ENCODE measurements around the gene RBM47.

The RBM47 gene

DNA sequence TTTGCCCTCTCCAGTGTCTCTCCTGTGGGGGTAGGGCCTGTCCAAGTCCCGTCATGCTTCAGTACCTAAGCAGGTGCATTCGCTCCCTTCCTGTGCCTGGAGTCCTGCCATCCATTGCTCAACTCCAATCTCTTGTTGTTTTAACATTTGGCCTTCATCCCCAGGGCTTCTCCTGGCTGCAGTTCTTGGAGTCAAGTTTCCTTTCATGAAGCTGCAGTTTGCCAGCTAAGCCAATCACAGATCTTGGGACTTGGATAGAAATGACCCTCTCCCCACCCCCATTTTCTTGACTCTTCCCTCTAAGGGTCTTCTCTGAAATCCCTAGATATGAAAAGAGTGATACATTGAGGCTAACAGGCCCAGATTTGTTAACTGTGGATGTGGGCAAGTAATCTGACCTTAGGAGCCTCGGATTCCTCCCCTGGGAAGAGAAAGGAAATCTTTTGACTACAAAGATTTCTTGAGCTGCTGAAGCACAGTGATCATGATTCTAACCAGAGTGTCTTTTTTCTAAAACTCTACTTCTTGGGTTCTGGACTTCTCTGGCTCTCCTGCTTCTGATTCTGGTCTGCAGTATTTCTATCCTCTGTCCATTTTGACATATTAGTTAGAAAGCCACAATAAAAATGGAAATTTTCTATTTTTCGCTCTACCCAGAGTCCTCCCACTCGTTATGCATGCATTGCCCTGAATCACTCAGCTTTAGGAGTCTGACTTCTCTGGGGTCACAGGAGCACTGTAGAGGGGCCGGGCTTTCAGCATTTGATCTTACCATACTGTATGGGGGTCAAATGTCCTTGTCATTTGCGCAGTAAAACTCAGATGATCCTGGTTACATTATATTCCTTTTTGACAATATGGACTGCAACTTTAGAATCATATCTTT lies 233.5 kb downstream of the RBM47 start (continued):
- TF ChIP-seq, protein P1, sequence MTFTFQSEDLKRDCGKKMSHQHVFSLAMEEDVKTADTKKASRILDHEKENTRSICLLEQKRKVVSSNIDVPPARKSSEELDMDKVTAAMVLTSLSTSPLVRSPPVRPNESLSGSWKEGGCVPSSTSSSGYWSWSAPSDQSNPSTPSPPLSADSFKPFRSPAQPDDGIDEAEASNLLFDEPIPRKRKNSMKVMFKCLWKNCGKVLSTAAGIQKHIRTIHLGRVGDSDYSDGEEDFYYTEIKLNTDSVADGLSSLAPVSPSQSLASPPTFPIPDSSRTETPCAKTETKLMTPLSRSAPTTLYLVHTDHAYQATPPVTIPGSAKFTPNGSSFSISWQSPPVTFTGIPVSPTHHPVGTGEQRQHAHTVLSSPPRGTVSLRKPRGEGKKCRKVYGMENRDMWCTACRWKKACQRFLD (tag by site-specific recombination; IDR thresholded peaks at IDR 0.05) = no peak
- TF ChIP-seq, protein P2, sequence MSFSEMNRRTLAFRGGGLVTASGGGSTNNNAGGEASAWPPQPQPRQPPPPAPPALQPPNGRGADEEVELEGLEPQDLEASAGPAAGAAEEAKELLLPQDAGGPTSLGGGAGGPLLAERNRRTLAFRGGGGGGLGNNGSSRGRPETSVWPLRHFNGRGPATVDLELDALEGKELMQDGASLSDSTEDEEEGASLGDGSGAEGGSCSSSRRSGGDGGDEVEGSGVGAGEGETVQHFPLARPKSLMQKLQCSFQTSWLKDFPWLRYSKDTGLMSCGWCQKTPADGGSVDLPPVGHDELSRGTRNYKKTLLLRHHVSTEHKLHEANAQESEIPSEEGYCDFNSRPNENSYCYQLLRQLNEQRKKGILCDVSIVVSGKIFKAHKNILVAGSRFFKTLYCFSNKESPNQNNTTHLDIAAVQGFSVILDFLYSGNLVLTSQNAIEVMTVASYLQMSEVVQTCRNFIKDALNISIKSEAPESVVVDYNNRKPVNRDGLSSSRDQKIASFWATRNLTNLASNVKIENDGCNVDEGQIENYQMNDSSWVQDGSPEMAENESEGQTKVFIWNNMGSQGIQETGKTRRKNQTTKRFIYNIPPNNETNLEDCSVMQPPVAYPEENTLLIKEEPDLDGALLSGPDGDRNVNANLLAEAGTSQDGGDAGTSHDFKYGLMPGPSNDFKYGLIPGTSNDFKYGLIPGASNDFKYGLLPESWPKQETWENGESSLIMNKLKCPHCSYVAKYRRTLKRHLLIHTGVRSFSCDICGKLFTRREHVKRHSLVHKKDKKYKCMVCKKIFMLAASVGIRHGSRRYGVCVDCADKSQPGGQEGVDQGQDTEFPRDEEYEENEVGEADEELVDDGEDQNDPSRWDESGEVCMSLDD (tag by site-specific recombination; IDR thresholded peaks at IDR 0.05) = no peak
- TF ChIP-seq ZBTB8A (tag by site-specific recombination; IDR thresholded peaks at IDR 0.05) (no peak), ZNF701 (tag by site-specific recombination; IDR thresholded peaks at IDR 0.05) (no peak), ZNF623 (tag by site-specific recombination; IDR thresholded peaks at IDR 0.05) (no peak), SP7 (tag by site-specific recombination; IDR thresholded peaks at IDR 0.05) (no peak), ZNF174 (tag by site-specific recombination; IDR thresholded peaks at IDR 0.05) (no peak)
- TF ChIP-seq, protein P3, sequence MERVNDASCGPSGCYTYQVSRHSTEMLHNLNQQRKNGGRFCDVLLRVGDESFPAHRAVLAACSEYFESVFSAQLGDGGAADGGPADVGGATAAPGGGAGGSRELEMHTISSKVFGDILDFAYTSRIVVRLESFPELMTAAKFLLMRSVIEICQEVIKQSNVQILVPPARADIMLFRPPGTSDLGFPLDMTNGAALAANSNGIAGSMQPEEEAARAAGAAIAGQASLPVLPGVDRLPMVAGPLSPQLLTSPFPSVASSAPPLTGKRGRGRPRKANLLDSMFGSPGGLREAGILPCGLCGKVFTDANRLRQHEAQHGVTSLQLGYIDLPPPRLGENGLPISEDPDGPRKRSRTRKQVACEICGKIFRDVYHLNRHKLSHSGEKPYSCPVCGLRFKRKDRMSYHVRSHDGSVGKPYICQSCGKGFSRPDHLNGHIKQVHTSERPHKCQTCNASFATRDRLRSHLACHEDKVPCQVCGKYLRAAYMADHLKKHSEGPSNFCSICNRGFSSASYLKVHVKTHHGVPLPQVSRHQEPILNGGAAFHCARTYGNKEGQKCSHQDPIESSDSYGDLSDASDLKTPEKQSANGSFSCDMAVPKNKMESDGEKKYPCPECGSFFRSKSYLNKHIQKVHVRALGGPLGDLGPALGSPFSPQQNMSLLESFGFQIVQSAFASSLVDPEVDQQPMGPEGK (tag by site-specific recombination; IDR thresholded peaks at IDR 0.05) = peak; percentile 60

DNA sequence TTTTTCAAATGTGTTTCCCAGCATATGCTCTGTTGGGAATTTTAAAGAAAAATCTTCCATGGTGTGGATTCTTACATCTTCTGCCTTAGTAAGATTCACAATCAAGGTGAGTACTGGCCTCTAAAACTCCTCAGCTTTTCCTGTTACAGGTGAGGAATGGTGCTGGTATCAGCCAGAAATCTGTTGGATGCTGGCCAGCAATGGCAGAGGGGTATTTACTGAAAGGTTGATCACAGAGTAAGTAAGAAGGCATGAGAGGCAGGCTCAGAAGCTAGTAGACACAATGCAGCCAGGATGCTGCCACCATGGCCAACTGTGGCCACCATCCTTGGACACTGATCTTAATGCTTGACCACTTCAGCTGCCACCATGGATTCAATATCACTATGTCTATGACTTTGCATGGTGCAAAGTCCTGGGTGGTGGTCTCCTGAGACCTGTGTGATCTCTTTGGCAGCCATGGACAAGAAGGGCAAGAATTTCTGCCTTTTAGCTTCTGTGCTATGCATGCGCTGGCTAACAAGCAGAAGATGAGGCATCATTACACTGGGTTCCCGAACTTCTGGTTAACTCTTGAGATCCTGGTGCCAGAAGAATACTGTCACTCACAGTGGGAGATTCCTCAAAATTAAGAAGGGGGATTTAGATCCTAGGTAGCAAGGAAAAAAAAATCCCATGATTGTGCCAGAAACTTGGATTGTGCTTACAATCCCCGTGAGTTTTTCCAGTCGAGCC lies 234.3 kb downstream of the RBM47 start:
- no peak overlapping the region; the same call in 1 of the 2 replicates for H3K27ac ChIP-seq (ENCODE audit: extremely low read depth, low read depth, low read length)
- ChIA-PET CTCF (no interaction called here), POLR2A (no interaction called here)
- H3K4me3 ChIP-seq (ENCODE audit: low read depth, low read length) = no peak overlapping the region
- no peaks in the 10 kb centered on the region for H3K36me3 ChIP-seq (ENCODE audit: control insufficient read depth in 2 of 2, insufficient read depth in 1 of 2, low read length in 2 of 2)
- peaks cover 5% of the 10 kb centered on the region; the same call in 1 of the 2 replicates for H3K4me1 ChIP-seq (ENCODE audit: control insufficient read depth, insufficient read depth, low read length)
- no peaks in the 10 kb centered on the region for H3K9me3 ChIP-seq (ENCODE audit: control insufficient read depth, insufficient read depth, low read depth, low read length)
- TF ChIP-seq, protein P4, sequence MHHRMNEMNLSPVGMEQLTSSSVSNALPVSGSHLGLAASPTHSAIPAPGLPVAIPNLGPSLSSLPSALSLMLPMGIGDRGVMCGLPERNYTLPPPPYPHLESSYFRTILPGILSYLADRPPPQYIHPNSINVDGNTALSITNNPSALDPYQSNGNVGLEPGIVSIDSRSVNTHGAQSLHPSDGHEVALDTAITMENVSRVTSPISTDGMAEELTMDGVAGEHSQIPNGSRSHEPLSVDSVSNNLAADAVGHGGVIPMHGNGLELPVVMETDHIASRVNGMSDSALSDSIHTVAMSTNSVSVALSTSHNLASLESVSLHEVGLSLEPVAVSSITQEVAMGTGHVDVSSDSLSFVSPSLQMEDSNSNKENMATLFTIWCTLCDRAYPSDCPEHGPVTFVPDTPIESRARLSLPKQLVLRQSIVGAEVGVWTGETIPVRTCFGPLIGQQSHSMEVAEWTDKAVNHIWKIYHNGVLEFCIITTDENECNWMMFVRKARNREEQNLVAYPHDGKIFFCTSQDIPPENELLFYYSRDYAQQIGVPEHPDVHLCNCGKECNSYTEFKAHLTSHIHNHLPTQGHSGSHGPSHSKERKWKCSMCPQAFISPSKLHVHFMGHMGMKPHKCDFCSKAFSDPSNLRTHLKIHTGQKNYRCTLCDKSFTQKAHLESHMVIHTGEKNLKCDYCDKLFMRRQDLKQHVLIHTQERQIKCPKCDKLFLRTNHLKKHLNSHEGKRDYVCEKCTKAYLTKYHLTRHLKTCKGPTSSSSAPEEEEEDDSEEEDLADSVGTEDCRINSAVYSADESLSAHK (tag by site-specific recombination; IDR thresholded peaks at IDR 0.05) = no peak
- 0 out of 2 replicates have a peak, but pooled peaks have one; percentile 2 for TF ChIP-seq SCRT2 (tag by site-specific recombination; IDR thresholded peaks at IDR 0.05)
- 0 out of 2 replicates have a peak, but pooled peaks have one; percentile 4 for TF ChIP-seq SCRT1 (tag by site-specific recombination; IDR thresholded peaks at IDR 0.05; ENCODE audit: borderline replicate concordance)

DNA sequence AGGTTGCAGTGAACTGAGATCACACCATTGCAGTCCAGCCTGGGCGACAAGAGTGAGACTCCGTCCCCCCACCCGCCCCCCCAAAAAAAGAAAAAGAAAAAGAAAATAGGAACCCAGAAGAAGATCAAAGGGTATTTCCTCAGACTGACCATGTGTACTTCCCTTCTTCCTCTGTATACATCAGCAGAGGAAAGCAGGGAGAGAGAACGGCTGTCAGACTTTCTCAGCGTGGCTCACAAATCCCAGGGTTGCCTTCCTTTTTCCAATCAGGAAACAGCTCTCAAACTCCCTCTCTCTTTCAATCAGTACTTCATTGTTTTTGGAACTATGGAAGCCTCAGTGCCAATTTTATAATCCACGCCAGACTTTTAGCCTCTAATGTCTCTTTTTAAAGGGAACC lies 235.4 kb downstream of the RBM47 start:
- ChIA-PET CTCF (interaction anchor here (0.7 kb wide), 1 partner anchor 48 kb away, joined by 3 read pairs; no protein-coding TSS in a partner anchor), POLR2A (no interaction called here)
- H3K4me1 ChIP-seq (ENCODE audit: control insufficient read depth, insufficient read depth, low read length) = peaks cover 5% of the 10 kb centered on the region; the same call in 1 of the 2 replicates
- H3K27ac ChIP-seq (ENCODE audit: extremely low read depth, low read depth, low read length) = no peak overlapping the region
- no peaks in the 10 kb centered on the region for H3K9me3 ChIP-seq (ENCODE audit: control insufficient read depth, insufficient read depth, low read depth, low read length)
- no peak overlapping the region for H3K4me3 ChIP-seq (ENCODE audit: low read depth, low read length)
- H3K36me3 ChIP-seq (ENCODE audit: control insufficient read depth in 2 of 2, insufficient read depth in 1 of 2, low read length in 2 of 2) = no peaks in the 10 kb centered on the region
- TF ChIP-seq ZFP37 (tag by site-specific recombination; IDR thresholded peaks at IDR 0.05) (no peak), ZNF521 (tag by site-specific recombination; IDR thresholded peaks at IDR 0.05) (no peak), ZNF558 (tag by site-specific recombination; IDR thresholded peaks at IDR 0.05) (no peak), ZNF350 (tag by site-specific recombination; IDR thresholded peaks at IDR 0.05) (no peak), ZNF175 (tag by site-specific recombination; IDR thresholded peaks at IDR 0.05) (no peak), ZNF426 (tag by site-specific recombination; IDR thresholded peaks at IDR 0.05) (no peak), KLF16 (tag by site-specific recombination; IDR thresholded peaks at IDR 0.05) (no peak)
- TF ChIP-seq, protein P5, sequence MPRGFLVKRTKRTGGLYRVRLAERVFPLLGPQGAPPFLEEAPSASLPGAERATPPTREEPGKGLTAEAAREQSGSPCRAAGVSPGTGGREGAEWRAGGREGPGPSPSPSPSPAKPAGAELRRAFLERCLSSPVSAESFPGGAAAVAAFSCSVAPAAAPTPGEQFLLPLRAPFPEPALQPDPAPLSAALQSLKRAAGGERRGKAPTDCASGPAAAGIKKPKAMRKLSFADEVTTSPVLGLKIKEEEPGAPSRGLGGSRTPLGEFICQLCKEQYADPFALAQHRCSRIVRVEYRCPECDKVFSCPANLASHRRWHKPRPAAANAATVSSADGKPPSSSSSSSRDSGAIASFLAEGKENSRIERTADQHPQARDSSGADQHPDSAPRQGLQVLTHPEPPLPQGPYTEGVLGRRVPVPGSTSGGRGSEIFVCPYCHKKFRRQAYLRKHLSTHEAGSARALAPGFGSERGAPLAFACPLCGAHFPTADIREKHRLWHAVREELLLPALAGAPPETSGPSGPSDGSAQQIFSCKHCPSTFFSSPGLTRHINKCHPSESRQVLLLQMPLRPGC (tag by site-specific recombination; IDR thresholded peaks at IDR 0.05) = no peak
